Vagina (tissue), 2 donors: ENCODE results near the gene CABP1.

Experiments used
- CTCF ChIP-seq, 3 experiments: fragments of 450-650 bp in 2 of 3; fragments of 200-600 bp in 1 of 3; sonication (generic) in 1 of 3; IDR thresholded peaks; one replicate each; pipeline ENCODE4 v1.5.1; 2017 to 2019; ENCODE audit warnings: antibody characterized with exemption in 3 of 3, mild to moderate bottlenecking in 2 of 3, moderate library complexity in 2 of 3
- POLR2A ChIP-seq, 2 donors: fragments of 450-650 bp; IDR thresholded peaks; one replicate each; pipeline ENCODE4 v1.6.1; 2017; ENCODE audit warnings: antibody characterized with exemption in 2 of 2, mild to moderate bottlenecking in 2 of 2, moderate library complexity in 2 of 2
- POLR2AphosphoS5 ChIP-seq, 2 donors: sonication (generic); formaldehyde crosslinking; IDR thresholded peaks; one replicate each; pipeline ENCODE4 v1.9.0; 2017; ENCODE audit warnings: antibody characterized with exemption in 2 of 2, mild to moderate bottlenecking in 2 of 2, low read depth in 1 of 2; ENCODE audit not compliant: insufficient read depth in 1 of 2

- TF ChIP-seq POLR2A (IDR thresholded peaks at IDR 0.05) (no peak), CTCF (IDR thresholded peaks at IDR 0.05) (no peak), POLR2AphosphoS5 (IDR thresholded peaks at IDR 0.05; ENCODE audit: insufficient read depth in 1 of 2, low read depth in 1 of 2) (no peak)
Measured at GRCh38 chr12:120659151-120659525, 18.7 kb downstream of the CABP1 start.
